Activated CD4-positive, alpha-beta T cell treated with anti-CD3 and anti-CD28 coated beads, Interleukin-10, Interleukin-2, amounts not matched to agents 100 ng/mL and 50 ng/mL, durations not matched to agents 16 hours and 8 hours (primary cell): ENCODE data around the gene LNX1.
A peak's percentile ranks its signal among the peaks of the same experiment; 100 is the strongest.
"Not testable (repeated sequence)": the region's sequence is repeated elsewhere in the genome, so short reads cannot be mapped to it uniquely, and the experiment has no call there.

Experiments
- DNase-seq: peaks from one replicate; pipeline ENCODE4 v3.0.0-alpha.2; 2020

LNX1 gene

GRCh38 chr4:53455766-53456165 is 135.5 kb downstream of the LNX1 start:
- DNase-seq, result no peak

DNA sequence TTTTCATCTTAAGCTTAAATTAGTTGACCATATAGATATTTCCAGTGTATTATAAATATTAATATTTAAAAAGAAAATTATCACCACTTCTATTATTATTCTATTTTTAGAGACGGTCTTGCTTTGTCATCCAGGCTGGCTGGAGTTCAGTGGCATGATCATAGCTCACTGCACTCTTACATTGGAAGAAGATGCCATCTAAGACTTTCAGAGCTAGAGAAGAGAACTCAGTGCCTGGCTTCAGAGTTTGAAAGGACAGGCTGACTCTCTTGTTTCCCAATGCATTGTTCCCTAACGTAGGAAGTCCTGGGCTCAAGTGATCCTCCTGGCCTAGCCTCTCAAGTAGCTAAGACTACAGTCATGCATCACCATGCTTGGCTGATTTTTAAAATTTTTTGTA is 137.9 kb downstream of the LNX1 start:
- no peak for DNase-seq

DNA sequence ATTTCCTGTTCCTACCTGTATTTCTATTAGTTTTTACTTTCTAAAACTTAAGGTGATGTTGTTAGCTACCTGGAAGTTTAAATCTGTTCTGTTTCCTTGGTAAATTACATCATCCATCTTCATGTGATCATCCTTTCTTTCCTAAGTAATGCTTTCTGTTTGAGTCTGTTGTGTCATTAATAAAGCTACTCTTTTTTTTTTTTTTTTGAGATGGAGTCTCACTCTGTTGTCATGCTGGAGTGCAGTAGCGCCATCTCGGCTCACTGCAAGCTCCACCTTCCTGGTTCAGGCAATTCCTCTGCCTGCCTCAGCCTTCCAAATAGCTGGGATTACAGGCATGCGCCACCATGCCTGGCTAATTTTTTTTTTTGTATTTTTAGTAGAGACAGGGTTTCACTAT is 140.5 kb downstream of the LNX1 start:
- DNase-seq, result peak; percentile 8

GRCh38 chr4:53444954-53445353 is 146.3 kb downstream of the LNX1 start:
- no peak for DNase-seq

GRCh38 chr4:53441564-53441963 is 149.7 kb downstream of the LNX1 start:
- DNase-seq, result no peak

DNA sequence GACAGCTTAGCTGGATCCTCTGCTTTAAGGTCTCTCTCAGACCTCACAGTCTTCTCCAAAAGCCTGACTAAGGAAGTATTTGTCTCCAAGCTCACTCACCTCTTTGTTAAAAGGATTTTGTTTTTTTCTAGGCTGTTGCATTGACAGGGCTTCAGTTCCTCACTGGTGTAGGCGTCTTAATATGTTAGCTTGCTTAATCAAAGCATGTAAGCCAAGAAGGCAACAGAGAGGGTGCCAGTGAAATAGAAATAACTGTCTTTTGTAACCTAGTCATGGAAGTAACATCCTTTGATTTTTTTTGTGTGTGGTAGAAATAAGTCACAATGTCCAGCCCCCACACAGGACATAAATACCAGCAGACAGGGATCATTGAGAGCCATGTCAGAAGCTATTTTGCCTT is 155.0 kb downstream of the LNX1 start:
- no peak for DNase-seq

- DNase-seq, result peak; percentile 79
Observed at GRCh38 chr4:53432528-53433424, 158.5 kb downstream of the LNX1 start.

- peak; percentile 67 for DNase-seq
Observed at GRCh38 chr4:53431052-53431451, 160.2 kb downstream of the LNX1 start.

- DNase-seq, result no peak
Observed at GRCh38 chr4:53427366-53427765, 163.9 kb downstream of the LNX1 start.

GRCh38 chr4:53424280-53424679 is 167.0 kb downstream of the LNX1 start:
- no peak for DNase-seq

DNA sequence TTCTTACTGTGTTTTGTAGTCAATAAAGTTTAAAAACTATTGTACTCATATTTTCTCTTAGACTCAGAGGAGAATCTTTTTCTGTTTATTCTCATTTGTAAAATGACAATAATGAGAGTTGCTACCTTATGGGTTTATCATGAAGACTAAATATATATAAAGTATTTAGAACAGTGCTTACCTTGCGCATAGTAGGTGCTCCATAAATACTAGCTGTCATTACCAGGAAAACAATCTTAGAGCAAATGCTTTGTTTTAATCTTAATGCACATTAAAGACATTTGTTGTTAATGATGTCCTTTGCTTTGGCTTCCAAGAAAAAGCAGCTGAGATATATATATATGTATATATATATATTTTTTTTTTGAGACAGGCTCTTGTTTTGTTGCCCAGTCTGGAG is 168.9 kb downstream of the LNX1 start:
- DNase-seq, result no peak

GRCh38 chr4:53421791-53422190 is 169.5 kb downstream of the LNX1 start:
- no peak for DNase-seq

DNA sequence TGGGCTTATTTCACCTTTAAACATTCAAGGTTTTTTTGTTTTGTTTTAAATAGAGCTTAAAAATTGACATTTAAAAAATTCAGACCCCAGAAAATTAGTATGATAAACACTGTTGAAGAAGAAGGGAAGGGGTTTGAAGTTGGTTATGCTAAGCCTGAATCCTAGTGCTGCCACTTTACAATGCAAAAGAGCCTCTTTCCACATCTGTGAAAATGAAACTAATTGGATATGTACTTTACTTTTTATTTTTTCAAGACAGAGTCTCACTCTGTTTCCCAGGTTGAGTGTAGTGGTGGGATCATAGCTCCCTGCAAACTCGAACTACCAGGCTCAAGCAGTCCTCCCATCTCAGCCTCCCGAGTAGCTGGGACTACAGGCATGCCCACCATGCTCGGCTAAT is 172.1 kb downstream of the LNX1 start:
- no peak for DNase-seq

DNA sequence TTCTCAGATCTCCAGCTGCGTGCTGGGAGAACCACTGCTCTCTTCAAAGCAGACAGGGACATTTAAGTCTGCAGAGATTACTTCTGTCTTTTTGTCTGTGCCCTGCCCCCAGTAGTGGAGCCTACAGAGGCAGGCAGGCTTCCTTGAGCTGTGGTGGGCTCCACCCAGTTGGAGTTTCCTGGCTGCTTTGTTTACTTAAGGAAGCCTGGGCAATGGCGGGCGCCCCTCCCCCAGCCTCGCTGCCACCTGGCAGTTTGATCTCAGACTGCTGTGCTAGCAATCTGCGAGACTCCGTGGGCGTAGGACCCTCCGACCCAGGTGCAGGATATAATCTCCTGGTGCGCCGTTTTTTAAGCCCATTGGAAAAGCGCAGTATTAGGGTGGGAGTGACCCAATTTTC is 181.8 kb downstream of the LNX1 start:
- not testable (repeated sequence) for DNase-seq
